Bronchial epithelial cell (primary cell): ENCODE results near the gene LLGL1. TPM values are rescaled to one million over a fixed set of nuclear protein-coding genes. Genes with fewer than 3 reads are reported as not detected.

Experiments
- DNase-seq: peaks from one replicate; pipeline ENCODE4 v3.0.0-alpha.2; 2010; ENCODE audit warnings: low read depth
- FAIRE-seq: peaks from 2 replicates; lab custom pipeline; 2011; peaks lifted over from hg19 to GRCh38; lab: Jason Lieb, UNC
- H3K27me3 ChIP-seq: 2 replicates; pipeline ENCODE4 v1.5.1; 2011; ENCODE audit warnings: low read length; ENCODE audit not compliant: control insufficient read depth, insufficient read depth
- H3K36me3 ChIP-seq: 2 replicates; pipeline ENCODE4 v1.5.1; 2011; ENCODE audit warnings: low read length; ENCODE audit not compliant: control insufficient read depth, insufficient read depth
- H3K4me3 ChIP-seq: 2 replicates; pipeline ENCODE4 v1.5.1; 2011; ENCODE audit warnings: mild to moderate bottlenecking, low read depth, low read length, control low read depth
- CTCF ChIP-seq: IDR thresholded peaks from 2 replicates; pipeline ENCODE4 v1.5.1; 2011; ENCODE audit warnings: mild to moderate bottlenecking, moderate library complexity, low read length, control low read depth, inconsistent platforms; ENCODE audit not compliant: insufficient read depth, severe bottlenecking
- total RNA-seq: library from RNA; depleted of rRNA; stranded (reverse); fragments of >200 nt; gene quantifications from 2 replicates; pipeline ENCODE4 v1.2.1, GENCODE V29; 2014

Gene LLGL1
- total RNA-seq, 1 donor from 2014 or later: 20.0 TPM

- DNase-seq (no peak), FAIRE-seq (no peak)
- Histone ChIP-seq H3K4me3 (no peak overlapping the region), H3K36me3 (peaks cover 9% of the 10 kb centered on the region), H3K27me3 (no peaks in the 10 kb centered on the region)
- TF ChIP-seq CTCF: no peak
Observed at GRCh38 chr17:18190628-18191235, 34.7 kb upstream of the LLGL1 start.

- DNase-seq (no peak), FAIRE-seq (no peak)
- Histone ChIP-seq H3K4me3 (no peak overlapping the region), H3K27me3 (no peaks in the 10 kb centered on the region), H3K36me3 (peaks cover 10% of the 10 kb centered on the region)
- TF ChIP-seq CTCF: no peak
Observed at GRCh38 chr17:18191236-18191667, 34.2 kb upstream of the LLGL1 start.

- FAIRE-seq: no peak
- TF ChIP-seq CTCF: peak; percentile 26
- Histone ChIP-seq H3K36me3 (peaks cover 11% of the 10 kb centered on the region), H3K27me3 (no peaks in the 10 kb centered on the region), H3K4me3 (no peak overlapping the region)
- DNase-seq: no peak
Observed at GRCh38 chr17:18191967-18192366, 33.5 kb upstream of the LLGL1 start.

- FAIRE-seq (no peak), DNase-seq (no peak)
- TF ChIP-seq CTCF: no peak
- Histone ChIP-seq H3K4me3 (no peak overlapping the region), H3K36me3 (peaks cover 11% of the 10 kb centered on the region), H3K27me3 (no peaks in the 10 kb centered on the region)
Observed at GRCh38 chr17:18194394-18194793, 31.0 kb upstream of the LLGL1 start.

- Histone ChIP-seq H3K27me3 (no peaks in the 10 kb centered on the region), H3K4me3 (no peak overlapping the region), H3K36me3 (peaks cover 13% of the 10 kb centered on the region)
- FAIRE-seq: no peak
- no peak for TF ChIP-seq CTCF
- DNase-seq: peak; percentile 41
Observed at GRCh38 chr17:18194804-18195203, 30.6 kb upstream of the LLGL1 start.

GRCh38 chr17:18195246-18195645 is 30.2 kb upstream of the LLGL1 start:
- Histone ChIP-seq H3K4me3 (no peak overlapping the region), H3K36me3 (peaks cover 12% of the 10 kb centered on the region), H3K27me3 (no peaks in the 10 kb centered on the region)
- FAIRE-seq (no peak), DNase-seq (no peak)
- TF ChIP-seq CTCF: no peak
